CD14-positive monocyte (primary cell): ENCODE results near the gene IQGAP2. TPM values are rescaled to one million over a fixed set of nuclear protein-coding genes. Genes with fewer than 3 reads are reported as not detected.
A peak's percentile ranks its signal among the peaks of the same experiment; 100 is the strongest.

Source experiments
- DNase-seq, 3 donors: peaks; one replicate each; pipeline ENCODE4 v3.0.0-alpha.2; 2011 to 2022
- H2AFZ ChIP-seq: 2 replicates; pipeline ENCODE4 v1.6.0; 2012; ENCODE audit warnings: mild to moderate bottlenecking, low read depth, low read length, inconsistent platforms; ENCODE audit not compliant: insufficient read depth, poor library complexity, severe bottlenecking
- H3K27ac ChIP-seq, 2 donors: 1 replicate in 1 of 2; 2 replicates in 1 of 2; pipeline ENCODE4 v1.5.1; 2012 to 2013; ENCODE audit warnings: low read length in 2 of 2, control low read depth in 1 of 2, inconsistent platforms in 1 of 2, low read depth in 1 of 2, mild to moderate bottlenecking in 1 of 2
- H3K27me3 ChIP-seq, 2 donors: one replicate each; pipeline versions ENCODE4 v1.6.0 to v1.6.1; 2011 to 2013; ENCODE audit warnings: low read length in 2 of 2; ENCODE audit not compliant: control insufficient read depth in 2 of 2, insufficient read depth in 2 of 2
- H3K36me3 ChIP-seq, 2 donors: replicated peaks in 1 of 2; 1 replicate in 1 of 2; 2 replicates in 1 of 2; pipeline versions ENCODE4 v1.5.1 to v1.6.1; 2012 to 2013; ENCODE audit warnings: low read length in 2 of 2, control low read depth in 1 of 2, inconsistent platforms in 1 of 2, mild to moderate bottlenecking in 1 of 2; ENCODE audit not compliant: insufficient read depth in 2 of 2, control insufficient read depth in 1 of 2
- H3K4me1 ChIP-seq, 2 donors: 1 replicate in 1 of 2; 2 replicates in 1 of 2; pipeline versions ENCODE4 v1.5.1 to v1.6.1; 2012 to 2013; ENCODE audit warnings: low read length in 2 of 2, control low read depth in 1 of 2, inconsistent platforms in 1 of 2, mild to moderate bottlenecking in 1 of 2, moderate library complexity in 1 of 2; ENCODE audit not compliant: insufficient read depth in 2 of 2, control insufficient read depth in 1 of 2
- H3K4me2 ChIP-seq: replicated peaks from 2 replicates; pipeline ENCODE3; 2012; ENCODE audit warnings: low read length, moderate library complexity, mild to moderate bottlenecking; ENCODE audit not compliant: poor library complexity, severe bottlenecking; ENCODE audit errors: extremely low read depth
- H3K4me3 ChIP-seq, 3 experiments: fragments of 200-600 bp in 1 of 3; sonication (generic) in 1 of 3; replicated peaks in 1 of 3; 1 replicate in 2 of 3; 2 replicates in 1 of 3; pipeline ENCODE4 v1.5.1; 2011 to 2013; ENCODE audit warnings: low read length in 3 of 3, mild to moderate bottlenecking in 3 of 3, control low read depth in 2 of 3, low read depth in 2 of 3, inconsistent platforms in 1 of 3, moderate library complexity in 1 of 3
- H3K79me2 ChIP-seq: 2 replicates; pipeline ENCODE4 v1.6.0; 2012; ENCODE audit warnings: mild to moderate bottlenecking, control low read depth, inconsistent platforms, low read length, moderate library complexity; ENCODE audit not compliant: insufficient read depth
- H3K9ac ChIP-seq: 2 replicates; pipeline ENCODE4 v1.6.0; 2017; ENCODE audit warnings: low read length, mild to moderate bottlenecking; ENCODE audit not compliant: insufficient read depth, poor library complexity, severe bottlenecking
- H3K9me3 ChIP-seq, 2 donors: replicated peaks in 1 of 2; 1 replicate in 1 of 2; 2 replicates in 1 of 2; pipeline versions ENCODE4 v1.5.1 to v1.6.1; 2012 to 2013; ENCODE audit warnings: low read length in 2 of 2, control low read depth in 1 of 2; ENCODE audit not compliant: control insufficient read depth in 1 of 2, insufficient read depth in 1 of 2
- H4K20me1 ChIP-seq: 2 replicates; pipeline ENCODE4 v1.6.0; 2012; ENCODE audit warnings: mild to moderate bottlenecking, low read length, control low read depth, moderate library complexity; ENCODE audit not compliant: insufficient read depth
- H3K27ac Mint-ChIP-seq, 7 donors: one replicate each; pipeline ENCODE4 v1.8.0; 2020; ENCODE audit warnings: mild to moderate bottlenecking in 7 of 7, mixed read lengths in 7 of 7, moderate library complexity in 6 of 7, inconsistent platforms in 2 of 7
- H3K27me3 Mint-ChIP-seq, 3 donors: one replicate each; pipeline ENCODE4 v1.8.0; 2021 to 2022; ENCODE audit warnings: low read depth in 3 of 3, mild to moderate bottlenecking in 3 of 3, mixed read lengths in 3 of 3, moderate library complexity in 3 of 3, inconsistent platforms in 1 of 3
- H3K36me3 Mint-ChIP-seq, 2 donors: one replicate each; pipeline ENCODE4 v1.8.0; 2020; ENCODE audit warnings: mixed read lengths in 2 of 2, inconsistent platforms in 1 of 2, mild to moderate bottlenecking in 1 of 2
- H3K4me1 Mint-ChIP-seq: one replicate; pipeline ENCODE4 v1.8.0; 2020; ENCODE audit warnings: mild to moderate bottlenecking, mixed read lengths
- H3K4me3 Mint-ChIP-seq, 2 donors: one replicate each; pipeline ENCODE4 v1.8.0; 2020; ENCODE audit warnings: mild to moderate bottlenecking in 2 of 2, mixed read lengths in 2 of 2, moderate library complexity in 1 of 2
- H3K9me3 Mint-ChIP-seq, 7 donors: one replicate each; pipeline ENCODE4 v1.8.0; 2020 to 2022; ENCODE audit warnings: mixed read lengths in 7 of 7, mild to moderate bottlenecking in 6 of 7, moderate library complexity in 6 of 7, inconsistent platforms in 2 of 7
- WGBS: methylation state at CpG from one replicate; pipeline ENCODE4 v1.1.5; 2013; ENCODE audit warnings: missing lambda C conversion rate; ENCODE audit not compliant: insufficient coverage; 5-methylcytosine and 5-hydroxymethylcytosine counted together
- intact Hi-C, 2 donors: fragments of 100-400 bp; cut with micrococcal nuclease; formaldehyde crosslinking; loops; one replicate each; pipeline versions ENCODE4 v1.15.0 to v1.15.1; 2023
- polyA plus RNA-seq, 3 donors: library from polyadenylated mRNA; depleted of rRNA in 1 of 3; unstranded in 2 of 3; stranded (reverse) in 1 of 3; fragments of 300-500 nt in 2 of 3; fragments of >200 nt in 1 of 3; fragmentation: Illumina TruSeq in 2 of 3; gene quantifications; 1 replicate in 2 of 3; 2 replicates in 1 of 3; pipeline ENCODE4 v1.2.3, GENCODE V29; 2012 to 2021
- TF ChIP-seq, protein P1 (sequence below): fragments of 200-600 bp; IDR thresholded peaks from one replicate; pipeline ENCODE4 v1.8.0; 2022; ENCODE audit warnings: antibody characterized with exemption, mild to moderate bottlenecking

The IQGAP2 gene
- polyA plus RNA-seq, 3 donors: 21.4 to 50.9 (median 35.4) TPM

DNA sequence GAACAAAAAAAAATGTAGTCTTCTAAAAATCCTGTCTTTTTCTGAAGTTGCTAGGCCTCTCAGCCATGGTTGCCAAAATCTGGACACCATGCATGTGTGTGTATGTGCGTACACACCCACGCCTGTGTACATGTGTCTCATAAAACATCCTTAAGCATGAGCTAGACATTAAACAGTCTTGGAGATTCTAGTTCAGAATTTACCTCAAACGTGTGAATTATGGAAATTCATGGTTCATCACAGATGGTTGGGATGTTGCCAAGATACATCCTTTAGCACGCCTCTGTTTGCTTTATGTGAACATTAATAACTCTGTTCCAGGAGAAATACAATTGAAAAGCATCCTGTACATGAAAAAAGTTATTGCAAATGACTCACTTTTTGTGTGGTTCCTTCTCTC lies 167.1 kb downstream of the IQGAP2 start:
- Mint-ChIP-seq H3K4me1 (peaks cover 22% of the 10 kb centered on the region), H3K27me3 (peaks cover 0 to 3% (median 0%) of the 10 kb centered on the region in 3 donors), H3K36me3 (peaks cover 35 to 44% of the 10 kb centered on the region in 2 donors), H3K4me3 (no peak overlapping the region), H3K9me3 (no peaks in the 10 kb centered on the region), H3K27ac (peak overlapping the region in 1 of 7 donors; percentile 56)
- DNase-seq: no peak
- no CpG with 5 or more reads among the region's 4 CpGs for WGBS
- H3K4me1 ChIP-seq: peaks cover 15 to 19% of the 10 kb centered on the region in 2 donors
- H3K4me2 ChIP-seq: no peak overlapping the region
- intact Hi-C loops: no loop called here
- no peaks in the 10 kb centered on the region for H3K9me3 ChIP-seq
- no peak overlapping the region for H3K27ac ChIP-seq
- no peak overlapping the region for H3K4me3 ChIP-seq
- TF ChIP-seq, protein P1, sequence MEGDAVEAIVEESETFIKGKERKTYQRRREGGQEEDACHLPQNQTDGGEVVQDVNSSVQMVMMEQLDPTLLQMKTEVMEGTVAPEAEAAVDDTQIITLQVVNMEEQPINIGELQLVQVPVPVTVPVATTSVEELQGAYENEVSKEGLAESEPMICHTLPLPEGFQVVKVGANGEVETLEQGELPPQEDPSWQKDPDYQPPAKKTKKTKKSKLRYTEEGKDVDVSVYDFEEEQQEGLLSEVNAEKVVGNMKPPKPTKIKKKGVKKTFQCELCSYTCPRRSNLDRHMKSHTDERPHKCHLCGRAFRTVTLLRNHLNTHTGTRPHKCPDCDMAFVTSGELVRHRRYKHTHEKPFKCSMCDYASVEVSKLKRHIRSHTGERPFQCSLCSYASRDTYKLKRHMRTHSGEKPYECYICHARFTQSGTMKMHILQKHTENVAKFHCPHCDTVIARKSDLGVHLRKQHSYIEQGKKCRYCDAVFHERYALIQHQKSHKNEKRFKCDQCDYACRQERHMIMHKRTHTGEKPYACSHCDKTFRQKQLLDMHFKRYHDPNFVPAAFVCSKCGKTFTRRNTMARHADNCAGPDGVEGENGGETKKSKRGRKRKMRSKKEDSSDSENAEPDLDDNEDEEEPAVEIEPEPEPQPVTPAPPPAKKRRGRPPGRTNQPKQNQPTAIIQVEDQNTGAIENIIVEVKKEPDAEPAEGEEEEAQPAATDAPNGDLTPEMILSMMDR: no peak
- no peak overlapping the region for H2AFZ ChIP-seq
- peaks cover 13 to 43% of the 10 kb centered on the region in 2 donors for H3K36me3 ChIP-seq
- H3K9ac ChIP-seq: no peak overlapping the region
- peaks cover 57% of the 10 kb centered on the region for H3K79me2 ChIP-seq
- H3K27me3 ChIP-seq: no peaks in the 10 kb centered on the region
- H4K20me1 ChIP-seq: peaks cover 97% of the 10 kb centered on the region

DNA sequence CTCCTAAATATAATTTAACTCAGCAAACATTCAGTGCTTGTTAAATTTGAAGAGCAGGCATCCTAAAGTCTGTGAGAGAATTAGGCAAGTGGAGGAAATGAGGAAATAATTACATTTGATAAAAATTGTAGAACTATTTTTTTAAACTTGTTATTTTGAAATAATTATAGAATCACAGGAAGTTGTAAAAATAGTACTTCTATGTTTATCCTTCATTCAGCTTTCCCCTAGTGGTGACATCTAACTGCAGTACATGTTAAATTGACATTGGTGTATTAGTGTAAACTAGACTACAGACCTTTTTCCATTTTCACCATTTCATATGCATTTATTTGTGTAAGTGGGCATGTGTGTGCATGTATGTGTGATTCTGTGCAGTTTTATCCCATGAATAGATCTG lies 168.5 kb downstream of the IQGAP2 start:
- H3K9me3 ChIP-seq: no peaks in the 10 kb centered on the region
- H3K36me3 Mint-ChIP-seq: peaks cover 30 to 43% of the 10 kb centered on the region in 2 donors

More for the DNA sequence above, 168.5 kb downstream of the IQGAP2 start:
- peak overlapping the region in 6 of 7 donors; percentile 10 to 90 (median 58) for H3K27ac Mint-ChIP-seq
- TF ChIP-seq, protein P1: peak; percentile 39
- DNase-seq: peak in 2 of 3 donors; percentile 29 to 43
- peaks cover 10 to 14% of the 10 kb centered on the region in 2 donors for H3K4me1 ChIP-seq
- no peak overlapping the region for H3K9ac ChIP-seq
- no peak overlapping the region for H3K4me3 ChIP-seq
- peaks cover 43% of the 10 kb centered on the region for H3K79me2 ChIP-seq
- H4K20me1 ChIP-seq: peaks cover 88% of the 10 kb centered on the region
- H3K4me1 Mint-ChIP-seq: peaks cover 16% of the 10 kb centered on the region
- no peak overlapping the region for H3K4me2 ChIP-seq
- H3K36me3 ChIP-seq: peaks cover 14 to 43% of the 10 kb centered on the region in 2 donors
- no peaks in the 10 kb centered on the region for H3K27me3 ChIP-seq
- intact Hi-C loops: no loop called here
- no peak overlapping the region for H3K4me3 Mint-ChIP-seq
- H3K9me3 Mint-ChIP-seq: no peaks in the 10 kb centered on the region
- H3K27me3 Mint-ChIP-seq: peaks cover 0 to 1% (median 0%) of the 10 kb centered on the region in 3 donors
- H3K27ac ChIP-seq: peak overlapping the region in 1 of 2 donors; percentile 44
- no peak overlapping the region for H2AFZ ChIP-seq
